Prostate gland (tissue), 2 donors: ENCODE results near the gene IYD. TPM values are rescaled to one million over a fixed set of nuclear protein-coding genes. Genes with fewer than 3 reads are reported as not detected.

Experiments used
- DNase-seq: peaks from one replicate; pipeline ENCODE4 v3.0.0-alpha.2; 2019; ENCODE audit warnings: low spot score
- H3K27ac ChIP-seq, 2 donors: fragments of 200-600 bp; sonication (generic); 2 replicates each; pipeline ENCODE4 v1.5.1; 2017 to 2019
- H3K27me3 ChIP-seq: fragments of 200-600 bp; sonication (generic); replicated peaks from 2 replicates; pipeline ENCODE4 v1.5.1; 2019; ENCODE audit not compliant: insufficient read depth
- H3K36me3 ChIP-seq, 2 donors: fragments of 200-600 bp; sonication (generic); 1 replicate in 1 of 2; 2 replicates in 1 of 2; pipeline versions ENCODE4 v1.5.1 to v1.8.1; 2017 to 2019
- H3K4me1 ChIP-seq: fragments of 200-600 bp; sonication (generic); replicated peaks from 2 replicates; pipeline ENCODE4 v1.5.1; 2019
- H3K4me3 ChIP-seq, 2 donors: fragments of 200-600 bp; sonication (generic); 2 replicates each; pipeline ENCODE4 v1.5.1; 2017 to 2019
- H3K9me3 ChIP-seq: fragments of 200-600 bp; sonication (generic); 2 replicates; pipeline ENCODE4 v1.5.1; 2017
- POLR2A ChIP-seq: fragments of 450-650 bp; IDR thresholded peaks from one replicate; pipeline ENCODE4 v1.6.1; 2016; ENCODE audit warnings: antibody characterized with exemption, mild to moderate bottlenecking
- POLR2AphosphoS5 ChIP-seq: sonication (generic); formaldehyde crosslinking; IDR thresholded peaks from one replicate; pipeline ENCODE4 v1.6.1; 2017; ENCODE audit warnings: antibody characterized with exemption
- WGBS: methylation state at CpG from one replicate; pipeline ENCODE4 v1.1.5; 2018; 5-methylcytosine and 5-hydroxymethylcytosine counted together
- intact Hi-C: fragments of 100-400 bp; cut with DNase I; formaldehyde crosslinking; loops from one replicate; pipeline ENCODE4 v1.14.2; 2022
- total RNA-seq, 2 donors: library from RNA; depleted of rRNA; stranded (reverse); fragments of >200 nt; gene quantifications; one replicate each; pipeline ENCODE4 v1.1.0, GENCODE V29; 2016
- TF ChIP-seq, protein P1 (sequence below), 4 experiments: fragments of 200-600 bp in 2 of 4; fragments of 450-650 bp in 2 of 4; sonication (generic) in 2 of 4; IDR thresholded peaks; 1 replicate in 3 of 4; 2 replicates in 1 of 4; pipeline ENCODE4 v1.5.1; 2016 to 2019; ENCODE audit warnings: antibody characterized with exemption in 4 of 4, mild to moderate bottlenecking in 2 of 4, moderate library complexity in 2 of 4

IYD gene
- total RNA-seq, 2 donors from 2014 or later: 0.05 to 0.45 TPM

DNA sequence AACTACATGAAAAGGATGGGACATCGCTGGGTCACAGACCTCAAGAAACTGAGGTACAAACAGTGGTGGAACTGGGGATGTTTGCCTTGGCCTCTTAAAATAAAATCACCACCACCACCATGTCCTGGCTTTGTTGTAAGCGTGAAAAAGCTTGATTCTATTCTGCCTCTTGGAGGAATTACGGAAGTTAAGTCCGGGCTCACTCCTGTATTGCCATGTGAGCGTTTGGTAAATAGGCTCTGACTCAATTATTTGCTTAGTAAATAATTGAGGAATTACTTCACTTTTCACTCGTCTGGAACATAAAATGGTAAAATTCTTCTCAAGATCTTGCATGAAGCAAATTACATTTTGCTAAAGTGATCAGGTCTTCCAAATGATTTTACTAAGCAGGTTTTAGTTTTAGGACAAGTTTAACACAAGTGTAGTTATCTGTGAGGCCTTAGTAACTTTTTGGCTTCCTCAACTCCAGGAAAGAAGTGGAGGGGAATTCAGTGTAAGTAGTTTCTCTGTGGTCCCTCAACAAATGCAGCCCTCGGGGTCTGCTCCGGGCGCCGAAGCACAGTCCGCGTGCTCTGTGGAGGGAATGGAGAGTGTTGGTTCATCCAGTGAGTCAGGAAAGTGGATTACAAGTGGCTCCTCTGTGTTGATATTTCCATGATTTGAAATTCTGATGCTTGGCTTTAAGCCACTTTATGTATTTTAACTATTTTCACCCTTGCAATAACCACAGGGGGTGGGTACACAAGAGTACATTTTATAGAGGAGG lies 23.8 kb downstream of the IYD start:
- no peak overlapping the region for H3K4me3 ChIP-seq
- intact Hi-C loops: no loop called here
- no peaks in the 10 kb centered on the region for H3K9me3 ChIP-seq
- H3K36me3 ChIP-seq: no peaks in the 10 kb centered on the region
- no peak for DNase-seq
- no peaks in the 10 kb centered on the region for H3K4me1 ChIP-seq
- H3K27ac ChIP-seq: no peak overlapping the region
- TF ChIP-seq POLR2A (no peak), POLR2AphosphoS5 (peak; percentile 30)
- TF ChIP-seq, protein P1, sequence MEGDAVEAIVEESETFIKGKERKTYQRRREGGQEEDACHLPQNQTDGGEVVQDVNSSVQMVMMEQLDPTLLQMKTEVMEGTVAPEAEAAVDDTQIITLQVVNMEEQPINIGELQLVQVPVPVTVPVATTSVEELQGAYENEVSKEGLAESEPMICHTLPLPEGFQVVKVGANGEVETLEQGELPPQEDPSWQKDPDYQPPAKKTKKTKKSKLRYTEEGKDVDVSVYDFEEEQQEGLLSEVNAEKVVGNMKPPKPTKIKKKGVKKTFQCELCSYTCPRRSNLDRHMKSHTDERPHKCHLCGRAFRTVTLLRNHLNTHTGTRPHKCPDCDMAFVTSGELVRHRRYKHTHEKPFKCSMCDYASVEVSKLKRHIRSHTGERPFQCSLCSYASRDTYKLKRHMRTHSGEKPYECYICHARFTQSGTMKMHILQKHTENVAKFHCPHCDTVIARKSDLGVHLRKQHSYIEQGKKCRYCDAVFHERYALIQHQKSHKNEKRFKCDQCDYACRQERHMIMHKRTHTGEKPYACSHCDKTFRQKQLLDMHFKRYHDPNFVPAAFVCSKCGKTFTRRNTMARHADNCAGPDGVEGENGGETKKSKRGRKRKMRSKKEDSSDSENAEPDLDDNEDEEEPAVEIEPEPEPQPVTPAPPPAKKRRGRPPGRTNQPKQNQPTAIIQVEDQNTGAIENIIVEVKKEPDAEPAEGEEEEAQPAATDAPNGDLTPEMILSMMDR (IDR thresholded peaks at IDR 0.05): no peak
- H3K27me3 ChIP-seq: no peaks in the 10 kb centered on the region
- WGBS: 77% methylated on average over 12 of the region's 12 CpGs

DNA sequence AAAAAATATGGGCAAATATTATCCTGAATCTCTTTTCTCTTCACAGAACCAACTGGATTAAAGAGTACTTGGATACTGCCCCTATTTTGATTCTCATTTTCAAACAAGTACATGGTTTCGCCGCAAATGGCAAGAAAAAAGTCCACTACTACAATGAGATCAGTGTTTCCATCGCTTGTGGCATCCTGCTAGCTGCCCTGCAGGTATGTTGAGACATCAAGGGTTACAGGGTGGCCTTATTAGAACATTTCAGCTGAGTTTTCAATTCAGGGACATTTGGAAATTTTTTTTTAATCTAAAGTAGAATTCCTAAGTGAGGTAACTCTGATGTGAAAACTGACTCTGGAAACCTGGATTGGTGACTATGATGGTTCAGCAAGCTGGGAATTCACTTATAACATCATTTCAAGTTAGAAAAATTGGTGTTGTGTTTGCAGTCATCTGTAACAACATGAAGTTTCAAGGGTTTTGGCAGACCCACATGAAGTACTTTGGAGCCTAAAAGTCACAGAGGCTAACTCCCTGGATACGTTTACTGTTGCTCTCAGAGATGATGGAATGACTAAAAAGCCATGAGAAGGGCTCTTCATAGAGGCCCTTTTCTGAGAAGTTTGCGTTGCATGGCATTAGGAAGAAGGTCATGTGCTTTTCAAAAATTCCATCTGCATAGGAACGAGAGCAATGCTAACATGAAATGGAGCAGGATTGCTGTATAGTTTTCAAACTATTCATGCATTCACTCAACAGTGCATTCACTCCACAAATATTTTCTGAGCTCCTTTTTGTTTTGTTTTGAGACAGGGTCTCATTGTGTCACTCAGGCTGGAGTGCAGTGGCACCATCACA lies 25.5 kb downstream of the IYD start:
- H3K4me3 ChIP-seq: no peak overlapping the region
- 89% methylated on average over 6 of the region's 6 CpGs for WGBS
- no peaks in the 10 kb centered on the region for H3K9me3 ChIP-seq
- H3K4me1 ChIP-seq: no peaks in the 10 kb centered on the region
- H3K27me3 ChIP-seq: no peaks in the 10 kb centered on the region
- TF ChIP-seq POLR2A (no peak), POLR2AphosphoS5 (no peak)
- TF ChIP-seq, protein P1 (IDR thresholded peaks at IDR 0.05): no peak
- intact Hi-C loops: no loop called here
- H3K27ac ChIP-seq: no peak overlapping the region
- no peak for DNase-seq
- H3K36me3 ChIP-seq: no peaks in the 10 kb centered on the region

DNA sequence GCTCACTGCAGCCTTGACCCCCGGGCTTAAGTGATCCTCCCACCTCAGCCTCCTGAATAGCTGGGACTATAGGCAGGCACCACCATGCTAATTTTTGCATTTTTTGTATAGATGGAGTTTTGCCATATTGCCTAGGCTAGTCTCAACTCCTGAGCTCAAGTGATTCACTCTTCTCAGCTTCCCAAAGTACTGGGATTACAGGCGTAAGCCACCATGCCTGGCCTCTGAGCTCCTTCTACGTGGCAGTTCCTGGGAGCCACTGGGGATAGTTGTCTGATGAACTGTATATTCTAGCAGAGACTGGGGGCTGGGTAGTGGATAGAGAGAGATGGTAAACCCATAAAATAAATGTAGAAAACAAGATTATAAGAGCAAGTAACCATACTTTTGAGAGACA lies 26.1 kb downstream of the IYD start:
- Histone ChIP-seq H3K9me3 (no peaks in the 10 kb centered on the region), H3K4me3 (no peak overlapping the region), H3K4me1 (no peaks in the 10 kb centered on the region), H3K36me3 (no peaks in the 10 kb centered on the region), H3K27me3 (no peaks in the 10 kb centered on the region), H3K27ac (no peak overlapping the region)
- TF ChIP-seq POLR2A (no peak), POLR2AphosphoS5 (no peak)
- TF ChIP-seq, protein P1 (IDR thresholded peaks at IDR 0.05): no peak
- DNase-seq: no peak
- 88% methylated on average over 3 of the region's 3 CpGs for WGBS
- intact Hi-C loops: loop anchor here (5.0 kb wide), 1 partner anchor 313 kb away; no protein-coding TSS in a partner anchor

DNA sequence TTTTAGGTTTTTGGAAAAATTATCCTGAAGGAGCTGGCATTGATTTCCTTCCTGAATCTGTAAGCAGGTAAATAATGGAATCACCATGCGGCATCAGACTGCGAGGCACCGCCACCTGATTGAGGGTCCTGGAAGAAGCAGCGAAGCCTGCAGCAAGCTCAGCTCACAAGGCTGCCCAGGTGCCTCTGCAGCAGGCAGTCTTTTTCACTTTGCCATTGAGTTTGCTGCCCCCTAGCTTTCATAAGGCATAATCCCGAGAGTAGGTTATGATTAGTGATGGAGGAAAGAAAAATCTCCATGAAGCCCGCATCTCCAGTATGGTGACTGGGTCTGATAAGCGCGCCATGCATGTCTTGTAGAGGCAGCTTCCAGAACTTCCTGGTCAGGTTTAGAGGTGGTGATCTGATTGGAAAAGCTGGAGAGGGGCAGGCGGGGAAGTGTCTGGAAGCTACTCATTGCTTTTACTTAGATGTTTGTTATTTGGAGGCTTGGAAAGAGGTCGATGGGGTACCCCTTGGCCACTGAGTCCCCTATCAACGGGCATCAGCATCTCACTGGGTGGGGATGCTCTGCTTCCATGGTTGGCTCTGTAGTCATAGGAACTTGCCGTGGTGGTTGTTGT lies 26.7 kb downstream of the IYD start:
- Histone ChIP-seq H3K4me3 (no peak overlapping the region), H3K27me3 (no peaks in the 10 kb centered on the region), H3K4me1 (no peaks in the 10 kb centered on the region), H3K27ac (no peak overlapping the region), H3K36me3 (no peaks in the 10 kb centered on the region), H3K9me3 (no peaks in the 10 kb centered on the region)
- TF ChIP-seq, protein P1 (IDR thresholded peaks at IDR 0.05): peak; percentile 20 to 74 (median 62)
- no peak for TF ChIP-seq POLR2AphosphoS5
- 53% methylated on average over 12 of the region's 12 CpGs for WGBS
- intact Hi-C loops: loop anchor here (5.0 kb wide), 1 partner anchor 313 kb away; no protein-coding TSS in a partner anchor
- DNase-seq: peak; percentile 28
